GM10248 (cell line): ENCODE data around the gene CABP7.

Source experiments
- CTCF ChIA-PET: fragments of 300-600 bp; sonication (Branson Sonifier 250); formaldehyde crosslinking; extraction: SDS; loops from one replicate; lab custom pipeline; 2021; ENCODE audit warnings: antibody characterized with exemption; lab: Yijun Ruan, JAX
- POLR2A ChIA-PET: fragments of 350-650 bp; sonication (Branson Sonifier 250); formaldehyde crosslinking; extraction: SDS; loops from one replicate; lab custom pipeline; 2020; ENCODE audit warnings: antibody characterized with exemption; lab: Yijun Ruan, JAX
- DNase-seq: peaks from one replicate; pipeline ENCODE4 v3.0.0; 2012; ENCODE audit errors: extremely low spot score
- TF ChIP-seq, protein P1 (sequence below): IDR thresholded peaks from 2 replicates; pipeline ENCODE4 v1.5.1; 2012; ENCODE audit warnings: mild to moderate bottlenecking, low read depth; ENCODE audit errors: extremely low read depth, missing control alignments, control extremely low read depth

Gene CABP7

DNA sequence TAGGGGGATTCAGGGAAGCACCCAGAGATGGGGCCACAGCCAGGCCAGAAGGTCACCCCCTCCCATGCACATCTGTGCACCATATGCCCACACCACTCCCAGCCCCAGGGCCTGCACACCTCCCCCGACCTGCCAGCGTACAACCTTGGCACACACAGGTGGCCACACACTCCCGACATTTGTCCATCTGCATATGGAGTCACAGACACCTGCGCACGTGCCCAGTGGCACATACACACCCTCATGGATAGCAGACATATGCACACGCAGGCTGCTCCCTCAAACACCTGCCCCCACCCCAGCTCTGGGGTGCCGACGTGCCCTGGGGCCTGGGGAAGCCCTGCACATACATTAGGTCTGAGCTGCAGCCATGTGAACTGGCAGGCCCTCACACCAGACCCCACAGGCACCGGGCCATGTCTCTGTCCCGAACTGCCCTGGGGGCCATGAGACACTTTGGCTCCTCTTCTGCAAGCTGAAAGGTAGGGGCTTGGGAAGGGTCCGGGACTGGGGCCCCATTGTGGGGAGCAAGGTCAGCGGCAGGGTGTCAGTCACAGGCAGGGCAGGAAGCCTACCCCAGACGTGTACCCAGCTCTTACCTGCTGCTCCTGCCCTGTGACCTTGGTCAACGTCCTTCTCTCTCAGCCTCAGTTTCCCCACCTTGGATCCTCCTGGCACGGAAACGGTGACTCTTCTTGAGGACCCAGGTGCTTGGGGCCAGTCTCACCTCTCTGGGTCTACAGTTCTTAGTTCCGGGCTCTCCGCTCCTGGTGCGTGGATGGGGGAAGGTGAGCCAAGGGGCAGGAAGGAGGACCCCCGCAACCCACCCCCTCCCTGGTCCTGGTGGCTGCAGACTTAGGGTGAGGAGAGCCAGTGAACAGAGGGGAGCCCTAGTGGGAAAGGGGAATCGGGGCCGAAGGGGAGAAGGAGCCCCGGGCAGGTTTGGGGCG, 579 bp upstream of the CABP7 start:
- ChIA-PET CTCF (interaction anchor here (0.9 kb wide), 1 partner anchor 11 kb away, joined by 5 read pairs; no protein-coding TSS in a partner anchor), POLR2A (no interaction called here)
- no peak for DNase-seq

DNA sequence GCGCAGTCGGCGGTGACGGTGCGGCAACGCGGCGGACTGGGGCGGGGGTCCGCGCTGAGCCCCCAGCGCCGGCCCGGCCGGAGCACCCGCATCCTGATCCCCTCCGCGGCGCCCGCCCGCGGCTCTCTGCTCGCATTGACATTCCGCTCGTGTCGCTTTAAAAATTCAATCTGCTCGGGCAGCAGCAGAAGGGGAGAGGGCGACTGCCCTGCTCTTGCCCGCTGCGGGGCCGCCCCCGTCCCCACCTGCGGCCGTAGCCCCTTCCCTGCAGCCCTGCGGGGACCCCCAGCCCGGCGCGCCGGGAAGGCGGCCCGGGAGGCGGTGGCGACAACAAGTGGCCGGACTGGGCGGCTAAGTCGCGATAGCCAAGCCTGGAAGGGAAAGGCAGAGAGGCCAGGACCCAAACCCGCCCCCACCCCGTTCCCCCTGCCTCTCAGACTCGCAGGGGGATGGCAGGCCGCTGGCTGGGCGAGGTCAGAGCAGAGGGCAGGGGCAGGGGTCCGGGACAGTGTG, 1.1 kb downstream of the CABP7 start:
- POLR2A ChIA-PET = no interaction called here
- CTCF ChIA-PET = no interaction called here
- TF ChIP-seq, protein P1, sequence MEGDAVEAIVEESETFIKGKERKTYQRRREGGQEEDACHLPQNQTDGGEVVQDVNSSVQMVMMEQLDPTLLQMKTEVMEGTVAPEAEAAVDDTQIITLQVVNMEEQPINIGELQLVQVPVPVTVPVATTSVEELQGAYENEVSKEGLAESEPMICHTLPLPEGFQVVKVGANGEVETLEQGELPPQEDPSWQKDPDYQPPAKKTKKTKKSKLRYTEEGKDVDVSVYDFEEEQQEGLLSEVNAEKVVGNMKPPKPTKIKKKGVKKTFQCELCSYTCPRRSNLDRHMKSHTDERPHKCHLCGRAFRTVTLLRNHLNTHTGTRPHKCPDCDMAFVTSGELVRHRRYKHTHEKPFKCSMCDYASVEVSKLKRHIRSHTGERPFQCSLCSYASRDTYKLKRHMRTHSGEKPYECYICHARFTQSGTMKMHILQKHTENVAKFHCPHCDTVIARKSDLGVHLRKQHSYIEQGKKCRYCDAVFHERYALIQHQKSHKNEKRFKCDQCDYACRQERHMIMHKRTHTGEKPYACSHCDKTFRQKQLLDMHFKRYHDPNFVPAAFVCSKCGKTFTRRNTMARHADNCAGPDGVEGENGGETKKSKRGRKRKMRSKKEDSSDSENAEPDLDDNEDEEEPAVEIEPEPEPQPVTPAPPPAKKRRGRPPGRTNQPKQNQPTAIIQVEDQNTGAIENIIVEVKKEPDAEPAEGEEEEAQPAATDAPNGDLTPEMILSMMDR = no peak
- DNase-seq = no peak

More for the DNA sequence above, 579 bp upstream of the CABP7 start:
- TF ChIP-seq, protein P1 = no peak

DNA sequence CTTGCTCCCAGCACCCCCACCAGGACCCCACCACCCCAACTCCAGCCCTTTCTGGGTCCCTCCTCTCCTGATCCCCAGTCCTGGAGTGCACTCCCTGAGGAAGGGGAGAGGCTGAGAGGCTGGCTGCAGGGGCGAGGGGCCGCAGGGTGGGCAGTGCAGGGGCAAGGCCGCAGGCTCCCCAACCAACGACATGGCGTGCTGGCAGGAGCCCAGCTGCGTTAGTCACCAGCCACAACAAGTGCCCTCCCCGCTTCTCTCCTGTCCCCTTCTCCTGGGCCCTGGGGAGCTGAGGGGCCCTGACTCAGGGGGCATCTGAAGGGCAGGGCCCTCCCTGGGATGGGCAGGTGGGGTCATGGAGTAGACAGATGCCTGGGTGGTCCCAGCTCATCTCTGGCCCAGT, 2.3 kb downstream of the CABP7 start:
- POLR2A ChIA-PET = no interaction called here
- TF ChIP-seq, protein P1 = no peak
- no peak for DNase-seq
- CTCF ChIA-PET = no interaction called here

DNA sequence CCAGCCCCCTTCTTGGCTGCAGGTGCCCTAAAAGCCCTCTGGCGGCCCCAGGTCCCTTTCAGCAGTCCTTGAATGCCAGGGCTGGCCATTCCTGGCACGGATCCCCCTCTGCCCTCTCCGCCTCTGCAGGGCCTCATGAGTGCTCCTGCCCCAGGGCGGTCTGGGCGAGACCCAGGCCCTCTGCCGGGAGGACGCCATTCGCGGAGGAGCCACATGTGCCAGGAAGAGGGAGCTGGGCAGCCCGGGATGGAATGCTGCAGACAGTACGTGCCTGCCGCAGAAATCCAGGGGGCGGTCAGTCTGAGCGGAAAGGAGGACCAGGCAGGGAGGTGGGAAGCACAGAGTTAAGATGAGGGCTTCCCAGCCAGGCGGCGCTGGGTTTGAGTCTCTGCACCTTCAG, 2.8 kb downstream of the CABP7 start:
- ChIA-PET CTCF (no interaction called here), POLR2A (no interaction called here)
- TF ChIP-seq, protein P1 = no peak
- DNase-seq = no peak

DNA sequence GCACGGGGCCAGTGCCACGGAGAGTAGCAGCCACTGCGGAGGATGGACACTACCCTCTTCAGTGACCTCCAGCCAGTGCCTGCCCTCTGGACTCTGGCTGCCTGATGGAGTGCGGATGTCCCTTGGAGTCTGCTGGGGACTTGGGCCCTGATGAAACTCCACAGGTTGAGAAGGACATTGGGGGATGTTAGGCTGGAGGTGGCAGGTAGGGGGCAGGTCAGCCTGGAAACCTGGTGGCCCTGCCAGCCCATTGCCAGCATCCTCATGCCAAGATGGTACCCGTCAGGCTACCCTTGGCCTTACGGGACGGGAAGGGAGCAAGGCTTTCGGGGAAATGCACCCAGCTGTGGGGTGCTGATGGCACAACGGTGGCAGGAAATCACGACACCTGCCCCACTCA, 4.0 kb downstream of the CABP7 start:
- ChIA-PET POLR2A (no interaction called here), CTCF (no interaction called here)
- no peak for DNase-seq
- TF ChIP-seq, protein P1 = no peak

DNA sequence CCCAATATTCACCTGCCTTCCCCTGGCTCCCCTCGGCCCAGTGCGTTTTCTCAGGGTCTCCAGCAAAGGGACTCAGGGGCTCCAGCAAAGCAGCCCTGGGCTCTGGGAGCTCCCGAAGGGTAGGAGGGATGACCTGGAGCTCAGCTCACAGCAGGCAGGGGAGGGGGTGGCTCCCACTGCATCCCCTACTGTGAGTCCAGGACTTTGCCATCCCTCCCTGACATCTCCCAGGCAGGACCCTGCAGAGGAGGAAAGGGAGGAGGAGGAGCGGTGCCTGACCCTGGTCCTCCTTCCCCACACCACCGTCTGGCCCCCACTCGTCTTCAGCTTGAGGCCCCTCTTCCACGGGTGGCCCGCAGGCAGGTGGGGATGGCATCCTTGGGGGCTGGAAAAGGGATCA, 5.0 kb downstream of the CABP7 start:
- CTCF ChIA-PET = interaction anchor here (3.0 kb wide), 1 partner anchor 281 kb away, joined by 10 read pairs; no protein-coding TSS in a partner anchor
- no peak for DNase-seq
- POLR2A ChIA-PET = no interaction called here
- TF ChIP-seq, protein P1 = no peak
